Occipital lobe (tissue), 3 donors: Measurements from ENCODE around the gene ZFYVE16. TPM values are rescaled to one million over a fixed set of nuclear protein-coding genes. Genes with fewer than 3 reads are reported as not detected.
"Not testable (repeated sequence)": the region's sequence is repeated elsewhere in the genome, so short reads cannot be mapped to it uniquely, and the experiment has no call there.

Experiments used
- DNase-seq: peaks from one replicate; lab custom pipeline; 2025; lab: John Stamatoyannopoulos, UW
- small RNA-seq: library from RNA; depleted of rRNA; stranded (forward); fragments of <200 nt; gene quantifications from one replicate; pipeline ENCODE3, GENCODE V24; 2014
- total RNA-seq: library from RNA; depleted of rRNA; stranded (reverse); fragments of >200 nt; gene quantifications from one replicate; pipeline ENCODE4 v1.2.3, GENCODE V29; 2014

The ZFYVE16 gene
- total RNA-seq, 1 donor from 2014 or later = 57.1 TPM

DNA sequence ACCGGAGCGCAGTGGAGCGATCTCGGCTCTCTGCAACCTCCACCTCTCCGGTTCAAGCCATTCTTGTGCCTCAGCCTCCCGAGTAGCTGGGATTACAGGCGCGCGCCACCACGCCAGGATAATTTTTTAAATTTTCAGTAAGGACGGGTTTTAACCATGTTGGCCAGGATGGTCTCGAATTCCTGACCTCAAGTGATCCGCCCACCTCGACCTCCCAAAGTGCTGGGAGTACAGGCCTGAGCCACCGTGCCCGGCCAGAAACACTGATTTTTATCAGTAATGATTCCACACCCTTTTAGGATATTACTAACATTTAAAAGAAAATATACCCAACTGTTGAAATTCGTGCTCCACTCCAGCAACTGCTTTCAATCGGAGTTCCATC, 79.6 kb downstream of the ZFYVE16 start:
- no peak for DNase-seq

DNA sequence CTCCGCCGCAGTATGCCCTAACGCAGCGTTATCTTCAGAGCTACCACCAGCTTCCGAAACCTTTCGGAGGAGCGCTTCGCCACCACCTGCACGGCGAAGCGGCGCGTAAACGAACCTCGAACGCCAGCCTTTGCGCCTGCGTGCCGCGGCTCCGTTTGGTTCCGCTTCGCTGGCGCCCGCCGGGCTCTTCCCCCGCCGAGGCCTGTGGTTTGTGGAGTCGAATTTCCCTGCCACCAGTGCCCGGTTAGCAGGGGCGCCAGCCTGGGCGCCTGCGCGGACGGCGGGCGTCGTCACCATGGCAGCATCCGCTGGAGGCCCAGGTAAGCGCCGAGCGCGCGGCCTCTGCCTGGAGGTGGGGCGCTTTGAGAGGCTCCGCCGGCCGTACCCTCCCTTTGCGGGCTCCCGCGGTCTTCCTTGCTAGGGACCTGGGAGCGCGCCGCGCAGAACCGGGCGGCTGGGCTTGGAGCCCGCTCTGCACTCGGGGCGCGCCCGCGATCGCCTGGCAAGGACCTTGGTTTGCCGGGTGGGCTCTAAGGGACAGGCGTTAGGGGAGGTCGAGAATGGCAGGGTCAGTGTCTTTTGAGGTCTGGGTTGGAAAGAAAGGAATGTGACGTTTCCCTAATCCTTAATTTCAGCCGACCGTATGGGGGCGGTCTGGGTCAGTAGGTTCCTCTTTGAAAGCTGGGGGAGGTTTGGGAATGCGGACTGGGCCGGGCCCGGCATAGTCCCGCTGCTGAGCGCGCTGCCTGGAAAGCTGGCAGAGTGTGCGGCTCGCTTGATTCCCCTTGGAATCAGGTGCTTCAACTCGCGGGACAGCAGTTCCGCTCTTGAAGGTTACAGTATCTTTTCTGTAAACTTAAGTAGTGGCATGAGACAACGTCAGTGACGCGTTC, 80.2 kb downstream of the ZFYVE16 start, which contains the start of gene FAM151B:
FAM151B (plus strand) TSS at position 272 of the 893 bp plus-strand sequence; CDS start at position 296, 24 bp downstream.
- peak; percentile 85 for DNase-seq

DNA sequence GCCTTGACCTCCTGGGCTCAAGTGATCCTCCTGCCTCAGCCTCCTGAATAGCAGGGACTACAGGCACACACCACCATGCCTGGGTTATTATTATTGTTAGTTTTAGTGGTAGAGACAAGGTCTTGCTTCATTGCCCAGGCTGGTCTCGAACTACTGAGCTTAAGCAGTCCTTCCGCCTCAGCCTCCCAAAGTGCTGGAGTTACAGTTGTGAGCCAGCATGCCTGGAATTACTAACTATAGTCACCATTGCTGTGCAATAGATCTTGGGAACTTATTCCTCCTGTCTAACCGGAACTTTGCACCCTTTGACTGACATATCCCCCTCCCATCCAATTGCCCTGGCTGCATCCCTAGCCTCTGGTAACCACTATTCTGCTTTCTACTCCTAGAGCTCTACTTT, 83.4 kb downstream of the ZFYVE16 start:
- no peak for DNase-seq

DNA sequence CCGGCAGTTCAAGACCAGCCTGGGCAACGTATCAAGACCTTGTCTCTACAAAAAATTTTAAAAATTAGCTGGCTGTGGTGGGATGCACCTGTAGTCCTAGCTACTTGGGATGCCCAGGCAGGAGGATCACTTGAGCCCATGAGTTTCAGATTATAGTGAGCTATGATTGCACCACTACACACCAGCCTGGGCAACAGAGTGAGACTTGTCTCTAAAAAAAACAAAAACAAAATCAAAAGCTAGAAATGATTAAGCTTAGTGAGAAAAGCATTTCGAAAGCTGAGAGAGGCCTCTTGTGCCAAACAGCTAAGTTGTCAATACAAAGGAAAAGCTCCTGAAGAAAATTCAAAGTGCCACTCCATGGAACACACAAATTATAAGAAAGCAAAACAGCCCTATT, 84.9 kb downstream of the ZFYVE16 start:
- DNase-seq = no peak

DNA sequence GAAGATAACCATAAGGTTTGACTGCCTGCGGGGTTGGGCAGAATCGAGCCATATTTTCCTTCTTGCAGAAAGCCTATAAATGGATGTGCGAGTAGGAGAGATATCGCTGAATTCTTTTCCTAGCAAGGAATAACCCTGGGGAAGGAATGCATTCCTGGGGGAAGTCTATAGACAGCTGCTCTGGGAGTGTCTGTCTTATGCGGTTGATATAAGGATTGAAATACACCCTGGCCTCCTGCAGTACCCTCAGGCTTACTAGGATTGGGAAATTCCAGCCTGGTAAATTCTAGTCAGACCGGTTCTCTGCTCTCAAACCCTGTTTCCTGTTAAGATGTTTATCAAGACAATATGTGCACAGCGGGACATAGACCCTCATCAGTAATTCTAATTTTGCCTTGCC, 85.6 kb downstream of the ZFYVE16 start:
- not testable (repeated sequence) for DNase-seq

DNA sequence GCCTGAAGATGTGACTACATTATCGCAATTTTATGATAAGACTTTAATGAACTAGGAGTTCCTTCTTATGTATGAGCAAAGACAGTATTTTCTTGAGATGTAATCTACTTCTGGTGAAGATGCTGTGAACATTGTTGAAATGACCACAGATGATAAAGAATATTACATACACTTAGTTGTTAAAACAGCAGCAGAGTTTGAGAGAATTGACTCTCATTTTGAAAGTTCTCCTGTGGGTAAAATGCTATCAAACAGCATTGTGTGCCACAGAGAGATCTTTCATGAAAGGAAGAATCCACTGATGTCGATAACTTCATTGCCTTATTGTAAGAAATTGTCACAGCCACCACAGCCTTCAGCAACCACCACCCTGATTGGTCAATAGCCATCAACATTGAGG, 88.0 kb downstream of the ZFYVE16 start:
- no peak for DNase-seq

DNA sequence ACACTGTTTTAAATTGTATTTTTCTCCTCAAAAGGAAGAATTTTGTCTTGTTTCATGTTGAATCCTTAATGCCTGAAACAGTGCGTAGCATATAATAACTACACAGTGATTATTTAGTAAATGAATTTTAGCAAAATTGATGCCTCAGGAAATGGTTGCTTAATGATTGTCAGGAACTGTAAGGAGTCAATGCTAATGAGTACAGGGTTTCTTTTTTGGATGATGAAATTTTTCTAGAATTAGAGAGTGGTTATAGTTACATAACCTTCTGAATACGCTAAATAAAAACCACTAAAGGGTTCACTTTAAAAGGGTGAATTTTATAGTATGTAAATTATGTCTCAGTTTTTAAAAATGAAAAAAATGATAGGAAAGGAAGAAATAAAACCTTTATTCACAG, 94.9 kb downstream of the ZFYVE16 start:
- DNase-seq = no peak

DNA sequence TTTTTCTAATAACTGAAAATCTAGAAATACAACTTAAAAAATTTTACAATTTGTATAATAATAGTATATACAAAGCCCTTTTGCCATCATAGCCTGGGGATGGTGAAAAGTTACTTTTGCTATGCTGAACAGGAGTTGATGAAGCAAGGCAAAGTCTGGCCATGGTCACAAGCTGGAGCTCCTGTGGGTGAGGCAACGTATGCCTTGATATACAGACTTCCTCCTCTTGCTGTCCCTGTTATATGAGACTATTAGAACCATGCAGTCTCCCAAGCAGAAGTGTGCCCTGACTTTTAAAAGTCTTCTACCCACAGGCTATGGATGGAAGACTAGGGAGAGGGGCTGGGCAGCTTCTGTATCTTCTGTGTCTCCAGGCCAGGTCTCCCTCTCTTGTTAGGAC, 95.8 kb downstream of the ZFYVE16 start:
- DNase-seq = no peak

DNA sequence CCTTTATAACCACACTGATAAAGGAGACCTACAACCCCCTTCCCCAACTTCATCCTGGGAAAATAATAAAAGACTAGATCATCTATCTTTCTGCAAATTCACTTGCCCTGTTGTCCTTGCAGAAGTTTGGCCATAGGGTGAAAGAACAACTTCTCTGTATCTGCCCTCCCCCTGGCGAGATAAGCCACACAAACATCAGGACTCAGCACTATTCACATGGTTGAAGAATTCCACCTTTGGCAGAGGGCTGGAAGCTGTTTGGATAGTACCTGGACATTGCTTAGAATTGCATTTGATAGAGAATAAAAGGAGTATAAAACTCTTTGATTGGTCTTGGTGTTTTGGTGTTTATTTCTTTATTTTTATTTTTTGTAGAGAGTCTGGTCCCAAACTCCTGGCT, 97.0 kb downstream of the ZFYVE16 start:
- DNase-seq = no peak

DNA sequence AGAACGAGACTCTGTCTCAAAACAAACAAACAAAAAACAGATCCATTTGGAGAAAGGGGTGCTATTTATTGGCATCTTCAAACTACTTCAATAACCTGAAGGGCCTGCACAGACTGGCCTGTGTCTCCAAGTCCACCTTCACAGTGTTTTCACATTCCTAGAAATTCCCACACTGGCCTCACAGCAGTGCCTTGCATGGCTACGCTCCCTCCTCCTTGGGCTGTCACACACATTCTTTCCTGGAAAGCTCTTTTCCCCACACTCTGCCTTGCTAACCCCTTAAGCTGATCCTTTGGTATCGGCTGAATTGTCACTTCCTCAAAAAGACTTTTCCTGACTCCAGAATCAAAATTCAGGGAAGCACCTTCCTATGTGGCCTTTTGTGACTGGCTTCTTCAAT, 99.8 kb downstream of the ZFYVE16 start:
- DNase-seq = no peak

DNA sequence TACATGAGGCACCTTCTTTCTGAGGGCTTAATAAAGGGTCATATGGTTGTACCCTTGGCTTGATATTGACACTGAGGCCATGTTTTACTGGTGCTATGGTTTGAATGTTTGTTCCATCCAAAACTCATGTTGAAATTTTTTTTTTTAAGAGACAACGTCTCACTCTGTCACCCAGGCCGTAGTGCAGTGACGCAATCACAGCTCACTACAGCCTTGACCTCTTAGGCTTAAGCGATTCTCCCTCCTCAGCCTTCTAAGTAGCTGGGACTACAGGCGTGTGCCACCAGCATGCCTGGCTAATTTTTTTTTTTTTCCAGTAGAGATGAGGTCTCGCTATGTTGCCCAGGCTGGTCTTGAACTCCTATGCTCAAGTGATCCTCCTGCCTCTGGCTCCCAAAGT, 101.0 kb downstream of the ZFYVE16 start:
- no peak for DNase-seq

DNA sequence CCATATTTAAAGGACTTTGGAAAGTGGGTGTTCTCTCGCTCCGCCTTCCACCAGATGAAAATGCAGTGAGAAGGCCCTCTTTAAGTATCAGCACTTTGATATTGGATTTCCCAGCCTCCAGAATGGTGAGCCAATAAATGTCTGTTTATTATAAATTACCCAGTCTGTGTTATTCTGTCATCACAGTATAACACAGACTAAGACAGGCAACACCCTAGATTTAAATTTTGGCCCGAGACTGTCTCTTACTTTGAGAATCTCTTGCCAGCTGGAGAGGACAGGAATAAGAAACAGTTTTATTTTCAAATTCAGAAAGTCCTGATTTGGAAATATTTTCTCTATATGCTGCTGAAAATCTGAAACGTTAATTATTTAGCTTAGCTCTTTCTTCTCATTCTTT, 101.5 kb downstream of the ZFYVE16 start:
- DNase-seq = no peak

DNA sequence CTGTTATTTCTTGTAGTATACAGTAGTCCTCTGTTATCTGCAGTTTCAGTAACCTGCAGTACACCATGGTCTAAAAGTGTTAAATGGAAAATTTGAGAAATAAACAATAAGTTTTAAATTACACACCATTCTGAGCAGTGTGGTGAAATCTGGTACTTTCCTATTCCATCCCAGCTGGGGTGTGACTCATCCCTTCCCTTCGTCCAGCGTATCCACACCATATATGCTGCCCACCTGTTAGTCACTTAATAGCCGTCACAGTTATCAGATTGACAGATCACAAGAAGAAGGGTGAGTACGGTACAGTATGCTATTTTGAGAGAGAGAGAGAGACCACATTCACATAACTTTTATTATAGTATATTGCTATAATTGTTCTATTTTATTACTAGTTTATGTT, 109.0 kb downstream of the ZFYVE16 start:
- no peak for DNase-seq

Small RNA genes lying within 50 kb of the gene (small RNA-seq; reads per million reads assigned to genes)
- gene RNU6-211P = 3.0 reads per million, percentile 87 among the genes with 10 or more reads in this experiment

Other genes starting within 250 kb of the ZFYVE16 start
- gene SERINC5, start 152.0 kb upstream of the ZFYVE16 start, total RNA-seq = 60.8 TPM
- gene SPZ1, start 88.1 kb upstream of the ZFYVE16 start, total RNA-seq = not detected
- 39.8 TPM for gene FAM151B, start 80.0 kb downstream of the ZFYVE16 start, total RNA-seq
- 0.16 TPM for gene ANKRD34B, start 162.2 kb downstream of the ZFYVE16 start, total RNA-seq
- 39.1 TPM for gene MSH3, start 246.6 kb downstream of the ZFYVE16 start, total RNA-seq
- gene DHFR, start 246.9 kb downstream of the ZFYVE16 start, total RNA-seq = 12.9 TPM